ENCODE data around the gene C9orf152. TPM values are rescaled to one million over a fixed set of nuclear protein-coding genes. Genes with fewer than 3 reads are reported as not detected.

The C9orf152 gene
- total RNA-seq, 1 experiment from 2014 or later, result not detected

GRCh38 chr9:110248361-110248760, 40.4 kb upstream of the C9orf152 start:
- TF ChIP-seq, protein P1, sequence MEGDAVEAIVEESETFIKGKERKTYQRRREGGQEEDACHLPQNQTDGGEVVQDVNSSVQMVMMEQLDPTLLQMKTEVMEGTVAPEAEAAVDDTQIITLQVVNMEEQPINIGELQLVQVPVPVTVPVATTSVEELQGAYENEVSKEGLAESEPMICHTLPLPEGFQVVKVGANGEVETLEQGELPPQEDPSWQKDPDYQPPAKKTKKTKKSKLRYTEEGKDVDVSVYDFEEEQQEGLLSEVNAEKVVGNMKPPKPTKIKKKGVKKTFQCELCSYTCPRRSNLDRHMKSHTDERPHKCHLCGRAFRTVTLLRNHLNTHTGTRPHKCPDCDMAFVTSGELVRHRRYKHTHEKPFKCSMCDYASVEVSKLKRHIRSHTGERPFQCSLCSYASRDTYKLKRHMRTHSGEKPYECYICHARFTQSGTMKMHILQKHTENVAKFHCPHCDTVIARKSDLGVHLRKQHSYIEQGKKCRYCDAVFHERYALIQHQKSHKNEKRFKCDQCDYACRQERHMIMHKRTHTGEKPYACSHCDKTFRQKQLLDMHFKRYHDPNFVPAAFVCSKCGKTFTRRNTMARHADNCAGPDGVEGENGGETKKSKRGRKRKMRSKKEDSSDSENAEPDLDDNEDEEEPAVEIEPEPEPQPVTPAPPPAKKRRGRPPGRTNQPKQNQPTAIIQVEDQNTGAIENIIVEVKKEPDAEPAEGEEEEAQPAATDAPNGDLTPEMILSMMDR (conservative IDR thresholded peaks at IDR 0.05; ENCODE audit: low read depth, low read length), result no peak
- no peak for TF ChIP-seq EZH2 (IDR thresholded peaks at IDR 0.05; ENCODE audit: borderline replicate concordance, low read depth, low read length, poor library complexity, severe bottlenecking)
- Histone ChIP-seq H3K27me3 (replicated peaks; ENCODE audit: insufficient read depth, low read depth, low read length, poor library complexity) (no peaks in the 10 kb centered on the region), H3K27ac (ENCODE audit: low read depth, low read length, poor library complexity, severe bottlenecking) (no peak overlapping the region), H3K36me3 (ENCODE audit: insufficient read depth, low read length, poor library complexity, severe bottlenecking) (peaks cover 51% of the 10 kb centered on the region), H3K4me1 (ENCODE audit: insufficient read depth, low read length, poor library complexity, severe bottlenecking) (no peaks in the 10 kb centered on the region), H3K9me3 (ENCODE audit: low read depth, low read length, poor library complexity, severe bottlenecking) (no peaks in the 10 kb centered on the region), H3K4me3 (ENCODE audit: low read depth, low read length, poor library complexity, severe bottlenecking) (no peak overlapping the region)
- intact Hi-C loops (cut with micrococcal nuclease; ENCODE audit: unreplicated experiment), result no loop called here
- ChIA-PET POLR2A (ENCODE audit: low non-redundant PET) (no interaction called here), CTCF (no interaction called here)
- BruUV-seq (replicated peaks), result no TSS peak
- no peak for DNase-seq (ENCODE audit: low spot score)

GRCh38 chr9:110246214-110246613, 38.3 kb upstream of the C9orf152 start:
- Histone ChIP-seq H3K36me3 (ENCODE audit: insufficient read depth, low read length, poor library complexity, severe bottlenecking) (peaks cover 59% of the 10 kb centered on the region), H3K4me1 (ENCODE audit: insufficient read depth, low read length, poor library complexity, severe bottlenecking) (no peaks in the 10 kb centered on the region), H3K9me3 (ENCODE audit: low read depth, low read length, poor library complexity, severe bottlenecking) (no peaks in the 10 kb centered on the region), H3K27me3 (replicated peaks; ENCODE audit: insufficient read depth, low read depth, low read length, poor library complexity) (no peaks in the 10 kb centered on the region), H3K27ac (ENCODE audit: low read depth, low read length, poor library complexity, severe bottlenecking) (no peak overlapping the region), H3K4me3 (ENCODE audit: low read depth, low read length, poor library complexity, severe bottlenecking) (no peak overlapping the region)
- no peak for TF ChIP-seq EZH2 (IDR thresholded peaks at IDR 0.05; ENCODE audit: borderline replicate concordance, low read depth, low read length, poor library complexity, severe bottlenecking)
- TF ChIP-seq, protein P1 (conservative IDR thresholded peaks at IDR 0.05; ENCODE audit: low read depth, low read length), result no peak
- no peak for DNase-seq (ENCODE audit: low spot score)
- intact Hi-C loops (cut with micrococcal nuclease; ENCODE audit: unreplicated experiment), result no loop called here
- no TSS peak for BruUV-seq (replicated peaks)
- POLR2A ChIA-PET (ENCODE audit: low non-redundant PET), result no interaction called here
- CTCF ChIA-PET, result no interaction called here

GRCh38 chr9:110244616-110245015, 36.7 kb upstream of the C9orf152 start:
- Histone ChIP-seq H3K4me1 (ENCODE audit: insufficient read depth, low read length, poor library complexity, severe bottlenecking) (no peaks in the 10 kb centered on the region), H3K4me3 (ENCODE audit: low read depth, low read length, poor library complexity, severe bottlenecking) (no peak overlapping the region), H3K27ac (ENCODE audit: low read depth, low read length, poor library complexity, severe bottlenecking) (no peak overlapping the region), H3K36me3 (ENCODE audit: insufficient read depth, low read length, poor library complexity, severe bottlenecking) (peaks cover 46% of the 10 kb centered on the region), H3K27me3 (replicated peaks; ENCODE audit: insufficient read depth, low read depth, low read length, poor library complexity) (no peaks in the 10 kb centered on the region), H3K9me3 (ENCODE audit: low read depth, low read length, poor library complexity, severe bottlenecking) (no peaks in the 10 kb centered on the region)
- BruUV-seq (replicated peaks), result no TSS peak
- DNase-seq (ENCODE audit: low spot score), result no peak
- intact Hi-C loops (cut with micrococcal nuclease; ENCODE audit: unreplicated experiment), result no loop called here
- TF ChIP-seq EZH2 (IDR thresholded peaks at IDR 0.05; ENCODE audit: borderline replicate concordance, low read depth, low read length, poor library complexity, severe bottlenecking), result no peak
- TF ChIP-seq, protein P1 (conservative IDR thresholded peaks at IDR 0.05; ENCODE audit: low read depth, low read length), result no peak
- ChIA-PET CTCF (no interaction called here), POLR2A (ENCODE audit: low non-redundant PET) (no interaction called here)

All from A673 (cell line).